CD4-positive, CD25-positive, alpha-beta regulatory T cell (primary cell): ENCODE results near the gene DISP1. TPM values are rescaled to one million over a fixed set of nuclear protein-coding genes. Genes with fewer than 3 reads are reported as not detected.

Experiments
- ATAC-seq, 2 donors: fragments of 150-1000 bp; cut with Tn5 transposase; one replicate each; pipeline ENCODE4 v1.10.0; 2021; ENCODE audit warnings: low read depth in 2 of 2, moderate number of reproducible peaks in 2 of 2, moderate library complexity in 1 of 2
- DNase-seq, 3 donors: peaks; one replicate each; pipeline versions ENCODE4 v3.0.0 to v3.0.0-alpha.2; 2012 to 2022; ENCODE audit warnings: mixed read lengths in 1 of 3
- H3K27ac ChIP-seq: one replicate; pipeline ENCODE4 v1.7.0; 2013; ENCODE audit warnings: mild to moderate bottlenecking, low read length; ENCODE audit not compliant: insufficient read depth, poor library complexity, severe bottlenecking
- H3K27me3 ChIP-seq: one replicate; pipeline ENCODE4 v1.7.0; 2013; ENCODE audit warnings: low read length; ENCODE audit not compliant: control insufficient read depth, insufficient read depth
- H3K36me3 ChIP-seq: one replicate; pipeline ENCODE4 v1.7.0; 2013; ENCODE audit warnings: mild to moderate bottlenecking, low read length, moderate library complexity; ENCODE audit not compliant: control insufficient read depth, insufficient read depth
- H3K4me1 ChIP-seq: 2 replicates; pipeline ENCODE4 v1.7.0; 2013; ENCODE audit warnings: mild to moderate bottlenecking, low read length; ENCODE audit not compliant: insufficient read depth, control insufficient read depth, poor library complexity, severe bottlenecking
- H3K4me3 ChIP-seq: one replicate; pipeline ENCODE4 v1.7.0; 2013; ENCODE audit warnings: low read depth, mild to moderate bottlenecking, low read length, moderate library complexity
- H3K9me3 ChIP-seq, 2 experiments: 1 replicate in 1 of 2; 2 replicates in 1 of 2; pipeline ENCODE4 v1.7.0; 2013; ENCODE audit warnings: low read length in 2 of 2, mild to moderate bottlenecking in 1 of 2, moderate library complexity in 1 of 2; ENCODE audit not compliant: control insufficient read depth in 2 of 2
- H3K27ac Mint-ChIP-seq, 3 donors: one replicate each; pipeline ENCODE4 v1.8.0; 2020 to 2022; ENCODE audit warnings: mild to moderate bottlenecking in 3 of 3, mixed read lengths in 3 of 3, moderate library complexity in 2 of 3
- H3K27me3 Mint-ChIP-seq: one replicate; pipeline ENCODE4 v1.8.0; 2022; ENCODE audit warnings: mild to moderate bottlenecking, mixed read lengths
- H3K36me3 Mint-ChIP-seq: one replicate; pipeline ENCODE4 v1.8.0; 2020; ENCODE audit warnings: mixed read lengths
- H3K4me1 Mint-ChIP-seq, 4 donors: one replicate each; pipeline ENCODE4 v1.8.0; 2020 to 2022; ENCODE audit warnings: mixed read lengths in 4 of 4, mild to moderate bottlenecking in 1 of 4
- H3K4me3 Mint-ChIP-seq, 4 donors: one replicate each; pipeline ENCODE4 v1.8.0; 2020 to 2022; ENCODE audit warnings: mild to moderate bottlenecking in 4 of 4, mixed read lengths in 4 of 4, moderate library complexity in 3 of 4
- H3K9me3 Mint-ChIP-seq, 7 donors: one replicate each; pipeline ENCODE4 v1.8.0; 2020 to 2022; ENCODE audit warnings: mixed read lengths in 7 of 7, mild to moderate bottlenecking in 3 of 7, moderate library complexity in 2 of 7
- polyA plus RNA-seq, 4 donors: library from polyadenylated mRNA; unstranded; fragments of 300-500 nt; fragmentation: Illumina TruSeq; gene quantifications; one replicate each; pipeline ENCODE4 v1.2.3, GENCODE V29; 2021
- total RNA-seq: library from RNA; stranded (reverse); gene quantifications from one replicate; pipeline ENCODE4 v1.2.3, GENCODE V29; 2022

Gene DISP1
- total and polyA plus RNA-seq, 5 donors from 2014 or later, result 1.1 to 2.9 (median 1.6) TPM

GRCh38 chr1:222777977-222778376 lies 36.9 kb upstream of the DISP1 start:
- Histone ChIP-seq H3K9me3 (no peaks in the 10 kb centered on the region), H3K27ac (no peak overlapping the region), H3K4me1 (no peaks in the 10 kb centered on the region), H3K36me3 (no peaks in the 10 kb centered on the region), H3K27me3 (peaks cover 3% of the 10 kb centered on the region), H3K4me3 (no peak overlapping the region)
- Mint-ChIP-seq H3K4me1 (peaks cover 0 to 5% (median 0%) of the 10 kb centered on the region in 4 donors), H3K4me3 (no peak overlapping the region), H3K9me3 (peaks cover 0 to 3% (median 0%) of the 10 kb centered on the region in 7 donors), H3K36me3 (no peaks in the 10 kb centered on the region), H3K27me3 (peaks cover 27% of the 10 kb centered on the region), H3K27ac (no peak overlapping the region)
- no peak for ATAC-seq
- no peak for DNase-seq

- no peak overlapping the region for H3K4me3 ChIP-seq
- Mint-ChIP-seq H3K4me3 (no peak overlapping the region), H3K9me3 (peaks cover 0 to 3% (median 0%) of the 10 kb centered on the region in 7 donors), H3K4me1 (peaks cover 0 to 6% (median 0%) of the 10 kb centered on the region in 4 donors), H3K27ac (no peak overlapping the region), H3K36me3 (no peaks in the 10 kb centered on the region), H3K27me3 (peaks cover 44% of the 10 kb centered on the region)
- H3K27me3 ChIP-seq, result peaks cover 14% of the 10 kb centered on the region
- no peaks in the 10 kb centered on the region for H3K4me1 ChIP-seq
- DNase-seq, result no peak
- no peak overlapping the region for H3K27ac ChIP-seq
- no peak for ATAC-seq
- H3K36me3 ChIP-seq, result no peaks in the 10 kb centered on the region
- no peaks in the 10 kb centered on the region for H3K9me3 ChIP-seq
These were observed 33.6 kb upstream of the DISP1 start for GRCh38 chr1:222781251-222781650.

- Mint-ChIP-seq H3K9me3 (peaks cover 0 to 3% (median 0%) of the 10 kb centered on the region in 7 donors), H3K27ac (no peak overlapping the region), H3K4me1 (peaks cover 0 to 6% (median 0%) of the 10 kb centered on the region in 4 donors), H3K27me3 (peaks cover 38% of the 10 kb centered on the region), H3K4me3 (no peak overlapping the region), H3K36me3 (no peaks in the 10 kb centered on the region)
- Histone ChIP-seq H3K36me3 (no peaks in the 10 kb centered on the region), H3K9me3 (no peaks in the 10 kb centered on the region), H3K27ac (no peak overlapping the region), H3K4me3 (no peak overlapping the region), H3K27me3 (peaks cover 14% of the 10 kb centered on the region), H3K4me1 (no peaks in the 10 kb centered on the region)
- ATAC-seq (no peak), DNase-seq (no peak)
These were observed 31.8 kb upstream of the DISP1 start for GRCh38 chr1:222783051-222783450.

GRCh38 chr1:222784371-222784770 lies 30.5 kb upstream of the DISP1 start:
- ATAC-seq, result no peak
- no peaks in the 10 kb centered on the region for H3K36me3 ChIP-seq
- no peaks in the 10 kb centered on the region for H3K36me3 Mint-ChIP-seq
- no peaks in the 10 kb centered on the region for H3K9me3 ChIP-seq
- no peak for DNase-seq
- peaks cover 14% of the 10 kb centered on the region for H3K27me3 ChIP-seq
- H3K27ac Mint-ChIP-seq, result no peak overlapping the region
- peaks cover 0 to 3% (median 0%) of the 10 kb centered on the region in 7 donors for H3K9me3 Mint-ChIP-seq
- peaks cover 34% of the 10 kb centered on the region for H3K27me3 Mint-ChIP-seq
- peaks cover 0 to 6% (median 0%) of the 10 kb centered on the region in 4 donors for H3K4me1 Mint-ChIP-seq
- no peaks in the 10 kb centered on the region for H3K4me1 ChIP-seq
- H3K27ac ChIP-seq, result no peak overlapping the region
- no peak overlapping the region for H3K4me3 ChIP-seq
- no peak overlapping the region for H3K4me3 Mint-ChIP-seq

GRCh38 chr1:222784916-222785315 lies 29.9 kb upstream of the DISP1 start:
- no peaks in the 10 kb centered on the region for H3K4me1 ChIP-seq
- H3K27ac ChIP-seq, result no peak overlapping the region
- DNase-seq (no peak), ATAC-seq (no peak)
- no peak overlapping the region for H3K4me3 ChIP-seq
- no peaks in the 10 kb centered on the region for H3K9me3 ChIP-seq
- Mint-ChIP-seq H3K4me3 (no peak overlapping the region), H3K27ac (no peak overlapping the region), H3K4me1 (peaks cover 0 to 6% (median 0%) of the 10 kb centered on the region in 4 donors), H3K27me3 (peaks cover 34% of the 10 kb centered on the region), H3K36me3 (no peaks in the 10 kb centered on the region), H3K9me3 (peaks cover 0 to 5% (median 1%) of the 10 kb centered on the region in 7 donors)
- no peaks in the 10 kb centered on the region for H3K36me3 ChIP-seq
- H3K27me3 ChIP-seq, result peaks cover 14% of the 10 kb centered on the region

- no peaks in the 10 kb centered on the region for H3K36me3 ChIP-seq
- H3K27ac ChIP-seq, result no peak overlapping the region
- peaks cover 14% of the 10 kb centered on the region for H3K27me3 ChIP-seq
- no peaks in the 10 kb centered on the region for H3K4me1 ChIP-seq
- H3K4me3 ChIP-seq, result no peak overlapping the region
- peaks cover 30% of the 10 kb centered on the region for H3K27me3 Mint-ChIP-seq
- H3K27ac Mint-ChIP-seq, result no peak overlapping the region
- peaks cover 0 to 6% (median 0%) of the 10 kb centered on the region in 4 donors for H3K4me1 Mint-ChIP-seq
- H3K36me3 Mint-ChIP-seq, result no peaks in the 10 kb centered on the region
- no peaks in the 10 kb centered on the region for H3K9me3 ChIP-seq
- H3K4me3 Mint-ChIP-seq, result no peak overlapping the region
- no peak for ATAC-seq
- DNase-seq, result no peak
- H3K9me3 Mint-ChIP-seq, result peaks cover 0 to 7% (median 2%) of the 10 kb centered on the region in 7 donors
These were observed 29.3 kb upstream of the DISP1 start for GRCh38 chr1:222785529-222785928.

- Mint-ChIP-seq H3K27me3 (peaks cover 30% of the 10 kb centered on the region), H3K4me1 (peaks cover 0 to 6% (median 0%) of the 10 kb centered on the region in 4 donors), H3K36me3 (no peaks in the 10 kb centered on the region)
These were observed 28.7 kb upstream of the DISP1 start for GRCh38 chr1:222786121-222786520.

GRCh38 chr1:222787729-222788128 lies 27.1 kb upstream of the DISP1 start:
- Mint-ChIP-seq H3K4me3 (no peak overlapping the region), H3K4me1 (peaks cover 0 to 6% (median 0%) of the 10 kb centered on the region in 4 donors), H3K36me3 (no peaks in the 10 kb centered on the region), H3K27me3 (peaks cover 19% of the 10 kb centered on the region), H3K9me3 (peaks cover 0 to 7% (median 2%) of the 10 kb centered on the region in 7 donors), H3K27ac (no peak overlapping the region)
- peaks cover 12% of the 10 kb centered on the region for H3K27me3 ChIP-seq
- no peaks in the 10 kb centered on the region for H3K36me3 ChIP-seq
- H3K4me1 ChIP-seq, result no peaks in the 10 kb centered on the region
- no peaks in the 10 kb centered on the region for H3K9me3 ChIP-seq
- DNase-seq (no peak), ATAC-seq (no peak)
- no peak overlapping the region for H3K27ac ChIP-seq
- H3K4me3 ChIP-seq, result no peak overlapping the region

More at GRCh38 chr1:222786121-222786520, 28.7 kb upstream of the DISP1 start:
- Histone ChIP-seq H3K9me3 (no peaks in the 10 kb centered on the region), H3K4me3 (no peak overlapping the region), H3K36me3 (no peaks in the 10 kb centered on the region), H3K27me3 (peaks cover 12% of the 10 kb centered on the region), H3K4me1 (no peaks in the 10 kb centered on the region), H3K27ac (no peak overlapping the region)
- no peak for ATAC-seq
- peaks cover 0 to 7% (median 2%) of the 10 kb centered on the region in 7 donors for H3K9me3 Mint-ChIP-seq
- no peak for DNase-seq
- H3K4me3 Mint-ChIP-seq, result no peak overlapping the region
- no peak overlapping the region for H3K27ac Mint-ChIP-seq
